Measurements from ENCODE around the gene ATG12.
"Not testable (repeated sequence)": the region's sequence is repeated elsewhere in the genome, so short reads cannot be mapped to it uniquely, and the experiment has no call there.

Gene ATG12

DNA sequence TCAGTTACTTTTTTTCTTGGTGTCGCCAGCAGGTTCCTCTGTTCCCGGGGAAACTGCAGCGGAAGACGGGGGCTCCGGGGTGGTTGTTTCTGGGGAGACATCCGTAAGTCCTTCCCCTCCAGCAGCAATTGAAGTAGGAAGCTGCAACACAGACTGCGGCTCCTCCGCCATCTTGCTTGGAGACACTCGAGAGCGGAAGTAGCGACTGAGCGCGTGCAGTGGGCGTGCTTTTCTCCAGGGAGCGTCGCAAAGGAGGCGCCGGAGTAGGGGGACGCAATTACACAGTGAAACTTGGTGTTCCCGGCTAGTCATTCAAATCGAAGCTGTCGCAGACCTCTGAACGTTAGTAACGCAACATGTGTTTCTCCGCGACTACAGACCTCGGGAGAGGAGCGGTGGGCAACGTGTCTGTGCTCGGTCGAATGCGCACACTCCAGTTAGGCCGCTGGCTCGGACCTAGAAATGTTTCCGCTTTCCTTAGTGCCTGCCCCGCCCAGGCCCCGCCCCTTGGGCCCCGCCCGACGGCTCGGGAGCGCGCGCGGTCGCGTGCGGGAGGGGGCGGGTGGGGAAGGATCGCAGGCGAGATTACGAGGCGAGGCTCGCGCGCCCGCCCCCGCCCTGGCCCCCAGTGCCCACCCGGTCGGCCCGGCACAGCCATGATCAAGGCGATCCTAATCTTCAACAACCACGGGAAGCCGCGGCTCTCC, at the start of gene ATG12, which contains the start of gene AP3S1:
ATG12 (minus strand) TSS at position 184 of the 707 bp plus-strand sequence; CDS start at position 171, 13 bp downstream.
AP3S1 (plus strand) TSS at position 554 of the 707 bp plus-strand sequence; CDS start at position 657, 103 bp downstream.
- peak; percentile 83 for DNase-seq (ENCODE audit: low spot score)
- FAIRE-seq, result no peak

DNA sequence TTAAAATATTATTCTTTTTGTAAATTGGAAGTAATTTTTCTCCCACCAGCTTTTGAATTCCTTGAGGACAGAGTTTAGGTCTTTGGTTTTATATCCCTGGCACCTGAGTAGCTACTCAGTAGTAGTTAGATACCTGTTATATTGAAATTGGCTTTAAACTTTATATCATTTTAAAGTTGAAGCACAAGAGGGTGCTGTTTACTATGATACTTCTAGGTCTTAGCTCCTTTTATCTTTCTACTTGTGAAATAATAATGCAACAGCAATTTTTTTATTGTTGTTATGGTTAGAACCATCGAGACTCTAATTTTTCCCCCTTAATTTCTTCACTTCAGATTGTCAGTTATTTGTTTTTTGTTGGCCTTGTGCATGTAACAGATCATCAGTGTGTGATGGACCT, 46.7 kb upstream of the ATG12 start:
- DNase-seq (ENCODE audit: low spot score), result peak; percentile 42
- peak; percentile 47 for FAIRE-seq

DNA sequence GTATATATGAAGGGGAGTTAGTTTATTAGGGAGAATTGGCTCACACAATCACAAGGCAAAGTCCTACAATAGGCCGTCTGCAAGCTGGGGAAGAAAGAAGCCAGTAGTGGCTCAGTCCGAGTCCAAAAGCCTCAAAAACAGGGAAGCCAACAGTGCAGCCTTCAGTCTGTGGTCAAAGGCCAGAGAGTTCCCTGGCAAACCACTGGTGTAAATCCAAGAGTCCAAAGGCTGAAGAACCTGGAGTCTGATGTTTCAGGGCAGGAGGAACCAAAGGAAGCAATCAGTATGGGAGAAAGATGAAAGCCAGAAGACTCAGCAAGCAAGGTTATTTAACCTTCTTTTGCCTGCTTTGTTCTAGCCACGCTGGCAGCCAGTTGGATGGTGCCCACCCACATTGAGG, 43.8 kb upstream of the ATG12 start:
- not testable (repeated sequence) for FAIRE-seq; DNase-seq (ENCODE audit: low spot score)

DNA sequence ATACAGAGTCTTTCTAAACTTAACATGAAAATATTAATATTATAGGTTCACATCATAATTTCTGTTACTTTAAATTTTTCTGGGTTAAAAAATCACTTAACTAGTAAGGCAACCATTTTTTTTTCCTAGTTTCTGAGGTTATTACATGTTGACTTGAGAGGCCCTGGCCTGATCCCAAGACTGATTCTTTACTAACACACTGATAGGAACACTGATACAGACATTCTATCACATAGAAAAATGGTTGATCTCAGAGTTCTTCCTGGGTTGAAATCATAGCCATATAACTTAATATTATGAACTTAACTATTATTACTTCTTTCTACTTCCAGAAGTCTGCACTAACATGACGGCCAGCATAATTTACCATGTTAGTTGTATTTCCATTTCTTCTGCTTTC, 43.3 kb upstream of the ATG12 start:
- no peak for FAIRE-seq

DNA sequence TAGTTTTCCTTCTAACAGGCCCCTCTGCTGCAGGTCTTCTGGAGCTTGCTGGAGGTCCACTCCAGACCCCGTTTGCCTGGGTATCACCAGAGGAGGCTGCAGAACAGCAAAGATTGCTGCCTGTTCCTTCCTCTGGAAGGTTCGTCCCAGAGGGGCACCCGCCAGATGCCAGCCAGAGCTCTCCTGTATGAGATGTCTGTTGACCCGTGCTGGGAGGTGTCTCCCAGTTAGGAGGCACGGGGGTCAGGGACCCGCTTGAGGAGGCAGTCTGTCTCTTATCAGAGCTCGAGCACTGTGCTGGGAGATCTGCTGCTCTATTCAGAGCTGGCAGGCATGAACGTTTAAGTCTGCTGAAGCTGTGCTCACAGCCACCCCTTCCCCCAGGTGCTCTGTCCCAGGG, 41.1 kb upstream of the ATG12 start:
- not testable (repeated sequence) for DNase-seq (ENCODE audit: low spot score); FAIRE-seq

More for the DNA sequence above, 43.3 kb upstream of the ATG12 start:
- DNase-seq (ENCODE audit: low spot score), result no peak

DNA sequence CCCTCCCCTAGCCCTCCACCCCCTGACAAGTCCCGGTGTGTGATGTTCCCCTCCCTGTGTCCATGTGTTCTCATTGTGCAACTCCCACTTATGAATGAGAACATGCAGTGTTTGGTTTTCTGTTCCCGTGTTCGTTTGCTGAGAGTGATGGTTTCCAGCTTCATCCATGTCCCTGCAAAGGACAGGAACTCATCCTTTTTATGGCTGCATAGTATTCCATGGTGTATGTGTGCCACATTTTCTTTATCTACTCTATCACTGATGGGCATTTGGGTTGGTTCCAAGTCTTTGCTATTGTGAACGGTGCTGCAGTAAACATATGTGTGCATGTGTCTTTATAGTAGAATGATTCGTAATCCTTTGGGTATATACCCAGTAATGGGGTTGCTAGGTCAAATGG, 36.0 kb upstream of the ATG12 start:
- not testable (repeated sequence) for DNase-seq (ENCODE audit: low spot score); FAIRE-seq

DNA sequence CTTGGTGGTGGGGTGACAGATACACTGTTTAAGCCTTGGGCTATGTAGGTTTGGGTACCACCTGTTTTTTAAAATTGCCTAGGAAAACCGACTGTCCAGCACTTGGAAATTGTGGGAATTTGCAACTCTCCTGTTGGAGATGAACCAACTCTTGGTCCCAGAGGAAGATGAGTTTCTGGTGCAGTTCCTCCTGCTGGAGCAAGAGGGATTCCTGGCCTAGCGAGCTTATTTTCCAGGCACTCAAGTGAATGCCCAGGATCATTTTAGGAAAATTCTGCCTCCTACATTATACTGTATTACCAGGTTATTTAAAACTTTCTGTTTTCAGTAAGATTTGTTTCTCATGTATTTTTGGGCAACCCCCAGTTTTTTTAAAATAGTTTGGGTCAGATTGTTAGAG, 34.1 kb upstream of the ATG12 start:
- no peak for DNase-seq (ENCODE audit: low spot score)
- FAIRE-seq, result no peak

DNA sequence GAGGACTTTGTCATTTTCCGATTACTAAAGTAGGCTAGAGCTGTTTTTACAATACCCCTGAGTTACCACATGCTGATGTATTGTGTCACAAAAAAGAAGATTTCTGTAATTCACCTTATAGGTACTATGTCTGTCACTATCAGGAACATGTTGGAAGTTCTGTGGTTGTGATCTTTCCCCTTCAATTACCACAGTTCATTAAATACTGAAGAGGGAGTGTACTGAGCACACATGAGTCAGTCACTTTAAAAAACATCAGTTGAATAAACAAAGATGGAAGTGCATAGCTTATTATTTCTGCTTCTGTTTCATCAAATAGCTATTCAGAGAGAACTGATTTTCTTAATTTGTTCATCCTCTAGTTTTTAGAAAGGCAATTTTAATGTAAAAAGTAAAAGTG, 32.0 kb upstream of the ATG12 start:
- no peak for DNase-seq (ENCODE audit: low spot score)

DNA sequence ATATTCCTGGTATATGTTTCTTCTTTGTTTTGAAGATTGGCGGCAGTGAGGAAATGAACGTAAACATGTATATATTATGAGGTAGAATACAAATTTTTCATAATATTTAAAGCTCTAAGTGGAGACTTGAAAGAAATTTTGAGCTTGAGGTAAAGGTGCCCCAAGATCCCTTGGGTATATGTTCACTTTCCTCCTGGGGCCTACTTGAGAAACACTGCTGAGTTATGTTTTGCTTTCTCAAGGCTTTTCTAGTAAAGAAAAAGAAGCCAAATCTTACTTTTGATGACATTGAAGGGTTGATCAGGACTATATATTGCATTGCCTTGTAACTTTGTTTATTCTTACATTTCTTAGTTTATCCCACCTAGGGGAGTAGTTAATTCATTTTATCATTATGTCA, 31.1 kb upstream of the ATG12 start:
- no peak for DNase-seq (ENCODE audit: low spot score)
- FAIRE-seq, result no peak

More for the DNA sequence above, 32.0 kb upstream of the ATG12 start:
- FAIRE-seq, result peak; percentile 35

DNA sequence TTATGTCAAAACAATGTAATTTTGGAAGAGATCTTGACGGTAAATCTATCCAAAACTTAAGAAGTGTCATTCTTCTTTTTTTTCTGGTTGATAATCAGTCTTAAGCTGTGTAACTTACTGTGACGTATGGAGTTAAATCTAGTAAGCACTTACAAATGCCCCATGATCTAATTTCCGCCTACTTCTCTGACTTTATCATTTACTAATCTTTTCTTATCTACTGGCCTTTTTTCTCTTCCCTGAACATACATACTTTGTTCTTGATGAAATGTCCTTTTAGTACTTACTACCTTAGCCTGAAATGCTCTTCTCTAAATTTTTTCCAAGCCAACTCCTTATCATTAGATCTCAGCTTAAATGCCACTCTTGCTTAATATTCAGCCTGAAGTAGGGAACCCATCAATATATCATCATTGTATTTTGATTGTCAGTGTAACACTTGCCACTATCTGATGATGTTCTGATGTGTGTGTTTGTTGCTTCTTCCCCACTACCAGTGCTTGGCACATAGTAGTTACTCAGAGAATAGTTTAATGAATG, 28.0 kb upstream of the ATG12 start:
- DNase-seq (ENCODE audit: low spot score) (no peak), FAIRE-seq (no peak)

DNA sequence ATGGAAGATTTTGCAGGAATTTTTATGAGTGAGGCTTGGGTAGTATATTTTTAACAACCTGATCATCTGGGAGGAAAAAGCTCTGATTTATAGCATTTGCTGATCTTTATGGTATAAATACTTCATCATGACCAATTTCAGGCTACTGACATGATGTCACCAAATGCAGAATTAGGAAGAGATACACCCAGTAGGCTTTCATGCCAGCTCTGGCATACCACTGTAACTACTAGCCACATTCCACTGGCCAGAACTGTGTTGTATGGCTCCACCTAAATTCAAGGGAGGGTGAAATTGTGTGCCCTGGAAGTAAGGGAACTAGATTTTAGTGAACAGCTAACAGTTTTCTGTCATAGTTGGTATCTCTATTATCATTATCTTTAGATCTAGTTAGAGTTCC, 18.0 kb upstream of the ATG12 start:
- FAIRE-seq, result no peak
- no peak for DNase-seq (ENCODE audit: low spot score)

DNA sequence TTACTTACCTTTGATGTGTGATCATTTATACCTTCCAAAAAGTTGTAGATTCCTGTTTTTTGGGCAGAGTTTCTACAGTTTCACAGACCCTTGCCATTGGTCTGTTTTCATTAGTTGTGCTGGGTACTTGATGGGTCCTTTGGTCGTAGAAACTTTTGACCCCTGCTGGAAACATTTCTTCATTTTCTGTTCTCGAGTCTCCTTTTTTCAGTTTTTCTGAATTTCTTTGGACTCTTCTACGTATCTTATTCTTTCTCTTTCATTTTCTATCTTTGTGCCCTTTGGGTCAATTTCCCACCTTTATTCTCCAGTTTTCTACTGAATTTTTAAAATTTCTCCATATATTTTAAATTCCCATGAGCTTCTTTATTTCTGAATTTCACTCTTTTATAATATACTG, 17.0 kb upstream of the ATG12 start:
- no peak for DNase-seq (ENCODE audit: low spot score)
- no peak for FAIRE-seq

DNA sequence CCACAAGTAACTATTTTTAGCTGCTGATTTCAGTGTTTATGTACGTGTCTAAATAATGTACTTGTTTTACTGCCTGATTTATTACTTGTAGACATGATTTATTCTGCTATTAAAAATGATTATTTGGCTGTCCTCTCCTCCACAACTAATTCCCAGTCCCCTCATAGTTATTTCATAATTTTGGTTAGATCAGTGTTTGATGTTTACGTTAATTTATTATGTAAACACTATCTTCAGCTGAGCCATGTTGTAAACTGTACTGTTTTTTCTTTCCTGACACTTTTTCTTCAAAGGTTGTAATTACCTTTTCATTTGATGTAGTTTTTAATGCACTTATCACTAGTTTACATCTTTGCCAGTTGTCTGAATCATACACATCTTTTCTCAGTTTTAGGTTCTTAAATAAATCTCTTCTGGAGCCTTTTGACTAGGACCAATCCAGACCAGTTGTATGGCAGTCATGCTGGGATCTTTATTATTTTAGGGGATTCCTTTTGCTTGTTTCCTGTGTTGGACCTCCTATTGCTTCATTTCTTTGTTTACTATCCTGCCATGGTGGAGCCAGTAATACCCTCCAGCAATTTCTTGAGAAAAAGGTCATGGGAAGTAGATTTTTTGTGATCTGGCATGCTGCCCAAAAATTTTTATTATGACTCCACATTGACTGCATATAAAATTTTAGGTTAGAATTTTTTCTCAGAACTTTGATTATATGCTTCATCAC, 16.4 kb upstream of the ATG12 start:
- DNase-seq (ENCODE audit: low spot score) (no peak), FAIRE-seq (no peak)

DNA sequence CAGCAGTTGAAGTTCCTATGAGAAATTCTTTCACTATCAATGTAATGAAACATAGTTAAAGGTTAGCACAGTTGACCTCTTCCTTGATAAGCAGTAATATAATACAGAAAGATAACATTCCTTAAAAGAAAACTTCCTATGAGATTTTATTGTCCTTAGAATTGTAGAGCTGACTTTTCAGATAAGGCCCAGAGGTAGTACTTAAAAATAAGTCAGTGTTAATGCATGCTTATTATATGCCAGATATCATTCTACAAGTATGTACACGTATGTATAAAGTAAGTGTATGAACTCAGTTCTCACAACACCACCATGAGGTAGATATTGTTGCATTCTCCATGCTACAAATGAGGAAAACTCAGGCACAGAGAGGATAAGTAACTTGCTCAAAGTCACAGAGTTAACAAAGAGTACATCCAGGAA, 15.7 kb upstream of the ATG12 start:
- FAIRE-seq (no peak), DNase-seq (ENCODE audit: low spot score) (no peak)

DNA sequence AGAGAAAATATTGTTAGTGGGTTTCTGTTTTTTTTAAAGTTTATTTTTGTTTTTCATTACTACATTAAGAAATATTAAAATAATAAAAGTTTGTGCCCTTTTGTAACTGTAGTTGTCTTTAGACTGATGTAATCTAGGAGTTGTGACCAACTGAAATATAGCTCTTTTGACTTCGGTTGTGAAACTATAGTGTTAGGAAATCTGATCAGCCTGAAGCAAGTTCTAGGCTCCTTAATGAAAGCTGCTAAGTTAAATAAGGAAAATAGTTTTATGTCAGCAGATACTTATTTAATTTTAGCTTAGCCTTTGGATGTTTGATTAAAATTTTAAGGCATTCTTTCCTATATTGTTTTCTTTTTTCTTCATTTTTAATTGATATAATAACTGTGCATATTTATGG, 14.6 kb upstream of the ATG12 start:
- DNase-seq (ENCODE audit: low spot score) (no peak), FAIRE-seq (no peak)

DNA sequence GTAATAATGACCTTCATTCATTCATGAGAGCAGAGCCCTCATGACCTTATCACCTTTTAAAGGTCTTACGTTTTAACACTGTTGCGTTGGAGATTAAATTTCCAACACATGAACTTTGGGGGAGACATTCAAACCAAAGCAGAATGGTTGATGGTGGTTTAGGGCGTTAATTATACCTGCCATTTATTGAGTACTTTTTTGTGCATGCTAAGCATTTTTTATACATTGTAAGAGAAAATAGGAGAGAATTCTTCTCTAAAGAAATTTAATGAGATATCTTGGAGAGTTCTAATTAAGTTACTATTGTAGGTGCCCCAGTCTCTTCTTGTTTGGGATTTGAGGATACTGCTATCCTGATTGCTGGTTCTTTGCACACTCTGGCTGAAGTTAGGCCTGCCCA, 12.8 kb upstream of the ATG12 start:
- DNase-seq (ENCODE audit: low spot score), result no peak
- FAIRE-seq, result no peak

DNA sequence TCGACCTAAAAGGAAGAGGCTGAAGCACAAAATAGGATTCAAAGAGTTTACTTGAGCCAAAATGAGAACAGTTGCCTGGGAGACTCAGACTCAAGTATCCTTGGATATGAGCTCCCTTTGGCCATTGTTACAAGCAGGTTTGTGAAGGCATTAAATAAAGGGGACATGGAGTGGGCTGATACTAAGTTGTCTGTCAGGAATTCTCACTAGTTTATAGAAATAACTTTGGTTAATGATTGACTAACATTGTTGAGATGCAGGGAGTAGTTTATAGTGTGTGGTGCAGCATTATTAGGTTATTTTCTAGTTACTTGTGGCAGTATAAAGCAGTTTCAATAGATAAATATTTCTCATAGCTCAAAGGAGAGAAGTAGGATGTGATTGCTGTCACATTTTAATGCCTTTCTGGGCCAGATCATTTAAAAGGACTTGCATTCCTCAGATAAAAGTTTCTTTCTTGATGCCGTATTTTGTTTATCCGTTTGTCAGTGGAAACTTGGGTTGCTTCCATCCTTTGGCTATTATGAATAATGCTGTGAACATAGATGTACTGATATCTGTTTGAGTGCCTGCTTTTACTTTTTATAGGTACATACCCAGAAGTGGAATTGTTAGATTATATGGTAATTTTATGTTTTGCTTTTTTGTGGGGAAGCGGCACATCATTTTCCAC, 9.5 kb upstream of the ATG12 start:
- DNase-seq (ENCODE audit: low spot score) (no peak), FAIRE-seq (no peak)

DNA sequence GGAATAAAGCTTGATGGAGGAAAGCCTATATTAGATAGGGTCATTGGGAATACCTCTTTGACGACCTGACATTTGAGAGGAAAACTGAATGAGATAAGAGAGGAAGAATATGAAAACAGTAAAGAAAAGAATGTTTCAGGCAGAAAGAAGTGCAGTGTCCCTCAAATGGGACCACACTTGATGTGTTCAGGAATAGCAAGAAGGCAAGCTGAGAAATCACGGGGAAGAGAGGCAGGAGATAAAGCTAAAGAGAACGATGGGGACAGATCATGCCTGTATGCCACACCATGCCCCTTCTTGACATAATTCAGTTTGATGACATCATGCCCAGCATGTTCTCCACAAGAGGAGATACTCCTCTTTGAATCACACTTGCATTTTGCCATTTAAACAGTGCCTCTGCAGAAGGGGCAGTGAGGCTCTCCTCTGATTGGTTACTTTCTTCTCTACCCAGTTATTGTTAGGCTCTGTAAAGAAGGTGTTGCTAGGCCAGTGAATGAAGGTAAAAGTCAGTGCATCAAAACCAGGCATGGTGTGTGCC, 8.0 kb upstream of the ATG12 start:
- DNase-seq (ENCODE audit: low spot score), result no peak
- FAIRE-seq, result no peak

DNA sequence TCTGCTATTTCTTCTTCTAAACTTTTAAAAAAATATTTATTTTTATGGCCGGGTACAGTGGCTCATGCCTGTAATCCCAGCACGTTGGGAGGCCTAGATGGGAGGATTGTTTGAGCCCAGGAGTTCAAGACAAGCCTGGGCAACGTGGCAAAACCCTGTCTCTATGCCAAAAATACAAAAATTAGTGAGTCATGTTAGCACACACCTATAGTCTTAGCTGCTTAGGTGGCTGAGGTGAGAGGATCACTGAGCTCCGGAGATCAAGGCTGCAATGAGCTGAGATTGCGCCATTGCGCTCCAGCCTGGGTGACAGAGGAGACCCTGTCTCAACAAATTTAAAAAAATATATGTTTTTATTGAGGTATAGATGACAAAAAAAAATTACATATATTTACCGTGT, 5.9 kb upstream of the ATG12 start:
- no peak for DNase-seq (ENCODE audit: low spot score)
- FAIRE-seq, result no peak

DNA sequence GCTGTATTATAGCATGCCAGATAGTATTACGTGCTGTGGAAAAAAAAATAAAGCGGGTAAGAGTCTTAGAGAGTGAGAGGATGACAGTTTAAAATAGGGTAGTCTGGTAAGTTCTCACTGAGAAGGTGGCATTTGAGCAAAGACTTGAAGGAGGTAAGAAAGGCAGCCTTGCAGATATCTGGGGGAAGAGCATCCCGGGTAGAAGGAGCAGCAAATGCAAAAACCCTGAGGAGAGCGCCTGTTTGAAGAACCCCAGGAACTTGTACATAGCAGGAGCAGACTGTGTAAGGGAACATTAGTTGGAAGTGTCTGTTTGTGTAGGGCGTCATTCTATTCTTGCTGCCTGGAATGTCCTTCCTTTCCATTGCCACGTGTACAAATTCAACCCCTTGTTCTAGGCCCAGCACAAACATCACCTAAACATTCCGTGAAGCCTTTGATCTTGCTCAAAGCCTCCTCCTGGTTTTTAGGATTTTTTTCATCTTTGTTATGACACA, 3.0 kb upstream of the ATG12 start:
- FAIRE-seq (no peak), DNase-seq (ENCODE audit: low spot score) (no peak)

DNA sequence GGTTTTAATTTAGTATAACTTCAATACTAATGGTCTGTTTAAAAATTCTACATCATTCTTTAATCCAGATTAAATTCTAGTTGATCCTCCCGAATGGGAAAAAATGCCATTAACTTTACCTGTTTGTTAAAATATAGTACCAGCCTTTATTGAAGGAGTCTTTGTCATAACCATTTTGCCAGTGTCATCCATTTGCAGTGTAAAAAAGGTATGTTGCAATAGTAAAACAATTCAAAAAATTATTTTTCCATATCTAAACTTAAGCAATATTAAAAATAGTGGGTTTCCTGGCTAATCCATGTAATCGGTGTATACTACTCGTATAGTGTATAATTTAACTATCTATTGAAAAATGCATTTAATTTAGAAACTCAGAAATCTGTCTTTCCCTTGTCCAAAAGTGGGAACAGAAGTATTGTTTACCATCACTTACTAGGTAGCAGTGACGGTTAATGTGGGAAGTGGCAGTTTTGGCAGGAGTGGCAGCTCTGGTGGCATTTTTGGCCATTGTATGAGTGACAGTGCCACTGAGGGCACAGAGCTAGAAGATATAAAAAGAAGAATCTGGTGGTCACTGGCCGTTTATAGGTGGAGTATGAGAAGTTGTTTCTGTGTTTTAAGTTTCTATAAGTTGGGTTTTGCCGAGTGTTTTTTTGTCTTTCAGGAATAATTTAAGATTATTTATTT, 2.2 kb upstream of the ATG12 start:
- no peak for FAIRE-seq
- DNase-seq (ENCODE audit: low spot score), result no peak

Measured in RCC 7860 (cell line).